A673 (cell line): Measurements from ENCODE around the gene IQCK. TPM values are rescaled to one million over a fixed set of nuclear protein-coding genes. Genes with fewer than 3 reads are reported as not detected.

Experiments used
- BruUV-seq: library from RNA; stranded (reverse); fragments of 400-500 nt; replicated peaks from 2 replicates; lab custom pipeline; 2021; lab: Mats Ljungman, UMichigan
- CTCF ChIA-PET: fragments of 300-600 bp; sonication (Branson Sonifier 250); formaldehyde crosslinking; loops from one replicate; lab custom pipeline; 2022; ENCODE audit warnings: antibody characterized with exemption; lab: Charles Lee
- POLR2A ChIA-PET: fragments of 300-600 bp; sonication (Branson Sonifier 250); formaldehyde crosslinking; loops from one replicate; lab custom pipeline; 2022; ENCODE audit warnings: antibody characterized with exemption; ENCODE audit not compliant: low non-redundant PET; lab: Charles Lee
- DNase-seq: peaks from one replicate; pipeline ENCODE4 v3.0.0-alpha.2; 2015; ENCODE audit warnings: low spot score
- H3K27ac ChIP-seq: fragments of 200-600 bp; sonication (generic); 2 replicates; pipeline ENCODE4 v1.5.1; 2016; ENCODE audit warnings: mixed run types, low read depth, mild to moderate bottlenecking, mixed read lengths, antibody characterized with exemption, low read length; ENCODE audit not compliant: poor library complexity, severe bottlenecking
- H3K27me3 ChIP-seq: fragments of 200-600 bp; sonication (generic); replicated peaks from 2 replicates; pipeline ENCODE4 v1.6.1; 2017; ENCODE audit warnings: mixed run types, low read depth, mild to moderate bottlenecking, mixed read lengths, antibody characterized with exemption, low read length; ENCODE audit not compliant: insufficient read depth, poor library complexity
- H3K36me3 ChIP-seq: fragments of 200-600 bp; sonication (generic); 2 replicates; pipeline ENCODE4 v1.6.1; 2016; ENCODE audit warnings: mixed run types, mild to moderate bottlenecking, mixed read lengths, antibody characterized with exemption, low read length; ENCODE audit not compliant: insufficient read depth, poor library complexity, severe bottlenecking
- H3K4me1 ChIP-seq: fragments of 200-600 bp; sonication (generic); 2 replicates; pipeline ENCODE4 v1.6.1; 2017; ENCODE audit warnings: mixed run types, mild to moderate bottlenecking, mixed read lengths, antibody characterized with exemption, low read length; ENCODE audit not compliant: insufficient read depth, poor library complexity, severe bottlenecking
- H3K4me3 ChIP-seq: fragments of 200-600 bp; sonication (generic); 2 replicates; pipeline ENCODE4 v1.5.1; 2016; ENCODE audit warnings: low read depth, mixed run types, mild to moderate bottlenecking, mixed read lengths, low read length; ENCODE audit not compliant: poor library complexity, severe bottlenecking
- H3K9me3 ChIP-seq: fragments of 200-600 bp; sonication (generic); 2 replicates; pipeline ENCODE4 v1.6.1; 2016; ENCODE audit warnings: mixed run types, low read depth, mild to moderate bottlenecking, mixed read lengths, antibody characterized with exemption, low read length; ENCODE audit not compliant: poor library complexity, severe bottlenecking
- EZH2 ChIP-seq: fragments of 200-600 bp; sonication (generic); IDR thresholded peaks from 2 replicates; pipeline ENCODE4 v1.6.1; 2017; ENCODE audit warnings: borderline replicate concordance, low read depth, mild to moderate bottlenecking, mixed read lengths, antibody characterized with exemption, low read length; ENCODE audit not compliant: poor library complexity, severe bottlenecking
- intact Hi-C: fragments of 100-400 bp; cut with micrococcal nuclease; formaldehyde crosslinking; loops from one replicate; pipeline ENCODE4 v1.10.0; 2022; ENCODE audit not compliant: unreplicated experiment
- total RNA-seq: library from RNA; stranded (reverse); gene quantifications from 2 replicates; pipeline ENCODE4 v1.2.3, GENCODE V29; 2021
- TF ChIP-seq, protein P1 (sequence below): fragments of 300-800, 200-600 bp; sonication (generic); conservative IDR thresholded peaks from 2 replicates; pipeline ENCODE4 v1.5.1; 2017; ENCODE audit warnings: low read depth, mild to moderate bottlenecking, antibody characterized with exemption, low read length, moderate library complexity, mixed read lengths

IQCK gene
- total RNA-seq, 1 experiment from 2014 or later = 11.2 TPM

DNA sequence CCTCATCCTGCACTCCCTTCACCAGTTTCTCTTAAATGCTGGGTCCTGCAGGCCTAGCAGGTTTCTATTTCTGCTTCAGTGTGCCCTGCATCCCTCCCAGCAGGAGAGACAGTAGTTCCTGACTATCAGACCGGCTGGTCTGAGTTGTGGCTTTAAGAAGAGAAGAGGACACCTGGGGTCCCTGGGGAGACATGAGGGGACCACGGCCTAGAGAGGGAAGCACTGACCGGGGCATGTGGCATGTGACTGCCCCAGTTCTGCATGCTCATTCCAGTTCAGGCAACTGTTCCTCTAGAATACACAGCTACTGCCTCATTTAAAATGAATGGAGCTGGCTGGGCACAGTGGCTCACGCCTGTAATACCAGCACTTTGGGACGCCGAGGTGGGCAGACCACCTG is 105.3 kb downstream of the IQCK start:
- ChIA-PET POLR2A (interaction anchor here (0.6 kb wide), 1 partner anchor 8 kb away, joined by 10 read pairs; no protein-coding TSS in a partner anchor), CTCF (no interaction called here)
- H3K27me3 ChIP-seq = no peaks in the 10 kb centered on the region
- no TSS peak for BruUV-seq
- no peaks in the 10 kb centered on the region for H3K36me3 ChIP-seq
- H3K4me1 ChIP-seq = no peaks in the 10 kb centered on the region
- H3K27ac ChIP-seq = no peak overlapping the region
- TF ChIP-seq, protein P1, sequence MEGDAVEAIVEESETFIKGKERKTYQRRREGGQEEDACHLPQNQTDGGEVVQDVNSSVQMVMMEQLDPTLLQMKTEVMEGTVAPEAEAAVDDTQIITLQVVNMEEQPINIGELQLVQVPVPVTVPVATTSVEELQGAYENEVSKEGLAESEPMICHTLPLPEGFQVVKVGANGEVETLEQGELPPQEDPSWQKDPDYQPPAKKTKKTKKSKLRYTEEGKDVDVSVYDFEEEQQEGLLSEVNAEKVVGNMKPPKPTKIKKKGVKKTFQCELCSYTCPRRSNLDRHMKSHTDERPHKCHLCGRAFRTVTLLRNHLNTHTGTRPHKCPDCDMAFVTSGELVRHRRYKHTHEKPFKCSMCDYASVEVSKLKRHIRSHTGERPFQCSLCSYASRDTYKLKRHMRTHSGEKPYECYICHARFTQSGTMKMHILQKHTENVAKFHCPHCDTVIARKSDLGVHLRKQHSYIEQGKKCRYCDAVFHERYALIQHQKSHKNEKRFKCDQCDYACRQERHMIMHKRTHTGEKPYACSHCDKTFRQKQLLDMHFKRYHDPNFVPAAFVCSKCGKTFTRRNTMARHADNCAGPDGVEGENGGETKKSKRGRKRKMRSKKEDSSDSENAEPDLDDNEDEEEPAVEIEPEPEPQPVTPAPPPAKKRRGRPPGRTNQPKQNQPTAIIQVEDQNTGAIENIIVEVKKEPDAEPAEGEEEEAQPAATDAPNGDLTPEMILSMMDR = no peak
- TF ChIP-seq EZH2 = no peak
- H3K9me3 ChIP-seq = no peaks in the 10 kb centered on the region
- no peak for DNase-seq
- no peak overlapping the region for H3K4me3 ChIP-seq
- intact Hi-C loops = no loop called here

DNA sequence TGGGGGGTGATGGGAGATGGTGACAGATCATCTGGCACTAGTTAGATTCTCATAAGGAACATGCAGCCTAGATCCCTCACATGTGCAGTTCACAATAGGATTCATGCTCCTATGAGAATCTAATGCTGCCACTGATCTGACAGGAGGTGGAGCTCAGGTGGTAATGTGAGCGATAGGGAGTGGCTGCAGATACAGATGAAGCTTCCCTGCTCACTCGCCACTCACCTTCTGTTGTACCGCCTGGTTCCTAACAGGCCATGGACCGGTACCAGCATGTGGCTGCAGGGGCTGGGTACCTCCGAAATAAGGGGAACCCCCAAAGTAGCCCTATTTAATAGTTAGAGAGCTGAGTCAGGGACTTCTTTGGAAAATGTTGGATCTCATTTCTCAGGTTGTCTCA is 106.1 kb downstream of the IQCK start:
- CTCF ChIA-PET = no interaction called here
- DNase-seq = no peak
- no peak overlapping the region for H3K4me3 ChIP-seq
- no TSS peak for BruUV-seq
- POLR2A ChIA-PET = no interaction called here
- no peaks in the 10 kb centered on the region for H3K9me3 ChIP-seq
- H3K4me1 ChIP-seq = no peaks in the 10 kb centered on the region
- no peaks in the 10 kb centered on the region for H3K27me3 ChIP-seq
- TF ChIP-seq EZH2 = no peak
- TF ChIP-seq, protein P1 = no peak
- no peak overlapping the region for H3K27ac ChIP-seq
- no peaks in the 10 kb centered on the region for H3K36me3 ChIP-seq
- intact Hi-C loops = no loop called here

DNA sequence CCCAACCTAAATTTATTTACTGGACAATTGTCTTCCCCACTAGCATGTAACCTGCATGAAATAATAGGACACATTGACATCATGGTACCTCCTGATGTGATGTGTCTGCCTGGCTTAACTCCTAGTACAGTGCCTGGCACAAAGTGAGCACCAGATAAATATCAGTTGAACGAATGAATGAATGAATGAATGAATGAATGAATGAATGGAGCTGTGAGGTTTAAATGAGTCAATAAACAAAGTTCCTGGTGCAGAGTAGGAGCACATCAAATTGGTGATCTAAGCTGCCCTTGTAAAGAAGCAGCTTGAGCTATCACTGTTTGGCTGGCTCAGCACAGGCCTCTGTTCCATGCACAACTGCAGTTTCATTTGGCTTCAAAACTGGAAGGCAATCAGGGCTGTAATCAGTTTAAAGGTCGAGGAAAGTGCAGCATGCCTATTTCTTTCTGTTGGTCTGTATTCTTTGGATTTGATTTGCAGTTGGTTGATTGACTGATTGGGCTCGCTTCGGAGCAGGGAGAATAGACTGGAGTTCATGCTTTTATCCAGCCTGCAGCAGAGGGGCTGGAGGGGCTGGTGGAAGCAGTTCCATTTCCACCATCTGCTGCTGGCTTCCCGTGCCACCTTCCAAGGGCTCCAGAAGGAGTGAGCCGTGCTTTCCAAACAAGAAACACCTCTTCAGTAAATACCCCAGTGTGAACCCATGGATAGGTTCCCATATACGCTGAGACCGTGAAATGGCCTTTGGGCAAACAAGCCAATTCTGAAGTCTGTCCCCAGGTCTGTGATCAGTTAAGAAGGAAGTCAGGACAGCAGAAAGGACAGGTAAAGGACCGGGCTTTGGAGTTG is 112.0 kb downstream of the IQCK start:
- Histone ChIP-seq H3K4me3 (no peak overlapping the region), H3K27me3 (no peaks in the 10 kb centered on the region), H3K4me1 (no peaks in the 10 kb centered on the region), H3K36me3 (no peaks in the 10 kb centered on the region), H3K9me3 (no peaks in the 10 kb centered on the region), H3K27ac (no peak overlapping the region)
- intact Hi-C loops = no loop called here
- CTCF ChIA-PET = no interaction called here
- POLR2A ChIA-PET = no interaction called here
- TF ChIP-seq, protein P1 = no peak
- no peak for TF ChIP-seq EZH2
- no TSS peak for BruUV-seq
- DNase-seq = no peak
